Heart left ventricle (tissue), 16 donors: ENCODE results near the gene RAB26. TPM values are rescaled to one million over a fixed set of nuclear protein-coding genes. Genes with fewer than 3 reads are reported as not detected.

Experiments
- ATAC-seq, 4 donors: fragments of 200-7000 bp; cut with Tn5 transposase; one replicate each; pipeline ENCODE4 v1.9.1; 2020 to 2022; ENCODE audit warnings: moderate library complexity in 4 of 4, mild to moderate bottlenecking in 3 of 4, moderate number of reproducible peaks in 1 of 4
- DNase-seq, 5 donors: peaks; one replicate each; pipeline ENCODE4 v3.0.0-alpha.2; 2020
- H3K27ac ChIP-seq, 12 donors: fragments of 200-600 bp; sonication (generic) in 4 of 12; one replicate each; pipeline versions ENCODE4 v1.5.0 to v1.8.0; 2016 to 2022; ENCODE audit warnings: mild to moderate bottlenecking in 2 of 12
- H3K27me3 ChIP-seq, 9 donors: fragments of 200-600 bp; sonication (generic) in 2 of 9; one replicate each; pipeline versions ENCODE4 v1.5.1 to v1.8.0; 2016 to 2022; ENCODE audit warnings: mild to moderate bottlenecking in 3 of 9
- H3K36me3 ChIP-seq, 9 donors: fragments of 200-600 bp; sonication (generic) in 2 of 9; one replicate each; pipeline versions ENCODE4 v1.5.0 to v1.8.0; 2018 to 2022; ENCODE audit warnings: mild to moderate bottlenecking in 2 of 9
- H3K4me1 ChIP-seq, 12 donors: fragments of 200-600 bp; sonication (generic) in 4 of 12; one replicate each; pipeline versions ENCODE4 v1.5.0 to v1.8.0; 2016 to 2022; ENCODE audit warnings: mild to moderate bottlenecking in 3 of 12
- H3K4me3 ChIP-seq, 12 donors: fragments of 200-600 bp; sonication (generic) in 4 of 12; one replicate each; pipeline versions ENCODE4 v1.5.0 to v1.8.0; 2017 to 2022; ENCODE audit warnings: mild to moderate bottlenecking in 9 of 12, moderate library complexity in 4 of 12
- H3K9me3 ChIP-seq, 12 donors: fragments of 200-600 bp; sonication (generic) in 4 of 12; one replicate each; pipeline versions ENCODE4 v1.5.0 to v1.8.0; 2016 to 2022; ENCODE audit warnings: mild to moderate bottlenecking in 1 of 12
- POLR2A ChIP-seq, 2 donors: fragments of 450-650 bp; IDR thresholded peaks; one replicate each; pipeline ENCODE4 v1.6.1; 2017; ENCODE audit warnings: antibody characterized with exemption in 2 of 2, mild to moderate bottlenecking in 2 of 2, moderate library complexity in 2 of 2
- WGBS, 4 donors: extraction: QIAGEN DNeasy Blood & Tissue Kit in 2 of 4; methylation state at CpG; one replicate each; pipeline versions ENCODE4 v1.1.5 to v1.1.7; 2013 to 2018; 5-methylcytosine and 5-hydroxymethylcytosine counted together
- intact Hi-C, 10 donors: fragments of 100-400 bp; cut with DNase I; formaldehyde crosslinking; loops; one replicate each; pipeline versions ENCODE4 v1.11.1 to v1.14.2; 2022
- polyA plus RNA-seq, 2 donors: library from polyadenylated mRNA; stranded (reverse); fragments of 200-250 nt; gene quantifications; one replicate each; pipeline ENCODE4 v1.2.3, GENCODE V29; 2013
- total RNA-seq, 9 donors: library from RNA; depleted of rRNA in 2 of 9; stranded (reverse); fragments of >200 nt in 2 of 9; fragmentation: NEBNext Ultra II Directional in 3 of 9; extraction: Animal tissue kit (Norgen Biotek cat#: 25700) in 3 of 9; gene quantifications; one replicate each; pipeline versions ENCODE4 v1.1.0 to v1.2.4, GENCODE V29; 2016 to 2023
- TF ChIP-seq, protein P1 (sequence below), 12 donors: fragments of 200-600 bp; sonication (generic) in 4 of 12; IDR thresholded peaks; one replicate each; pipeline versions ENCODE4 v1.5.0 to v1.8.0; 2018 to 2022; ENCODE audit warnings: antibody characterized with exemption in 12 of 12, mild to moderate bottlenecking in 5 of 12
- donor health status: ischemic (EF 13 %, LVEDD 7.1; RV severe dilation, severe dysfunction).
- donor health status: healthy with polysubstance abuse.
- donor health status: DM: no; HTN: yes; CAD: no.
- donor health status: DM: no; HTN: no; CAD: no.
- donor health status: ischemic (EF 25% LVEDD 6.9; RV normal size, moderate dysfunction).
- donor health status: ischemic (EF 25% LVEDD 5.7; RV mildly dilated, moderate dysfunction).
- donor health status: healthy.
- donor health status: DM: yes; HTN: yes; CAD: no.
- donor health status: ischemic (EF 35%, LVEDD 5.7; RV mildly dilated, moderate dysfunction).
- donor health status: nonischemic (EF 11% LVEDD 7.7; RV severe dilation, severe dysfunction).
- donor health status: DM: yes; HTN: yes; CAD: no.
- donor health status: PGD.
- donor health status: ischemic (EF 29% LVEDD 5.4; RV normal size, mild dysfunction).
- donor health status: nonischemic (EF 23%, LVEDD 6.1; RV moderate dilation, normal function).

RAB26 gene
- total and polyA plus RNA-seq, 11 donors: 0.28 to 5.0 (median 0.75) TPM

DNA sequence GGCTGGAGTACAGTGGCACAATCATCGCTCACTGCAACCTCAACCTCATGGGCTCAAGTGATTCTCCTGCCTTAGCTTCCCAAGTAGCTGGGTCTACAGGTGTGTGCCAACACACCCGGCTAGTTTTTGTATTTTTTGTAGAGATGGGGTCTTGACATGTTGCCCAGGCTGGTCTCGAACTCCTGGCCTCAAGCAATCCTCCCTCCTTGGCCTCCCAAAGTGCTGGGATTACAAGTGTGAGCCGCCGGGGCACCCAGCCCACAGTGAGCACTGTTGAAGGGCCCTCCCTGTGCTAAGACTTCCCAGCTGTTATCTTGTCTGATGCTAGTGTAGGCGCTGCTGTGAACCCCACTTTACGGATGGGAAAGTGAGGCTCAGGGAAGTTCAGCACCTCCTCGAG is 40.0 kb downstream of the RAB26 start:
- H3K27me3 ChIP-seq: no peaks in the 10 kb centered on the region
- H3K27ac ChIP-seq: no peak overlapping the region
- H3K4me1 ChIP-seq: peaks cover 0 to 6% (median 0%) of the 10 kb centered on the region in 12 donors
- intact Hi-C loops: no loop called here
- 87 to 96% (median 94%) methylated on average over 5 to 8 of the region's 8 CpGs for WGBS, 4 donors
- H3K36me3 ChIP-seq: no peaks in the 10 kb centered on the region
- TF ChIP-seq, protein P1, sequence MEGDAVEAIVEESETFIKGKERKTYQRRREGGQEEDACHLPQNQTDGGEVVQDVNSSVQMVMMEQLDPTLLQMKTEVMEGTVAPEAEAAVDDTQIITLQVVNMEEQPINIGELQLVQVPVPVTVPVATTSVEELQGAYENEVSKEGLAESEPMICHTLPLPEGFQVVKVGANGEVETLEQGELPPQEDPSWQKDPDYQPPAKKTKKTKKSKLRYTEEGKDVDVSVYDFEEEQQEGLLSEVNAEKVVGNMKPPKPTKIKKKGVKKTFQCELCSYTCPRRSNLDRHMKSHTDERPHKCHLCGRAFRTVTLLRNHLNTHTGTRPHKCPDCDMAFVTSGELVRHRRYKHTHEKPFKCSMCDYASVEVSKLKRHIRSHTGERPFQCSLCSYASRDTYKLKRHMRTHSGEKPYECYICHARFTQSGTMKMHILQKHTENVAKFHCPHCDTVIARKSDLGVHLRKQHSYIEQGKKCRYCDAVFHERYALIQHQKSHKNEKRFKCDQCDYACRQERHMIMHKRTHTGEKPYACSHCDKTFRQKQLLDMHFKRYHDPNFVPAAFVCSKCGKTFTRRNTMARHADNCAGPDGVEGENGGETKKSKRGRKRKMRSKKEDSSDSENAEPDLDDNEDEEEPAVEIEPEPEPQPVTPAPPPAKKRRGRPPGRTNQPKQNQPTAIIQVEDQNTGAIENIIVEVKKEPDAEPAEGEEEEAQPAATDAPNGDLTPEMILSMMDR (IDR thresholded peaks at IDR 0.05): no peak
- no peak for TF ChIP-seq POLR2A (IDR thresholded peaks at IDR 0.05)
- DNase-seq (no peak), ATAC-seq (no peak)
- no peak overlapping the region for H3K4me3 ChIP-seq
- H3K9me3 ChIP-seq: no peaks in the 10 kb centered on the region

DNA sequence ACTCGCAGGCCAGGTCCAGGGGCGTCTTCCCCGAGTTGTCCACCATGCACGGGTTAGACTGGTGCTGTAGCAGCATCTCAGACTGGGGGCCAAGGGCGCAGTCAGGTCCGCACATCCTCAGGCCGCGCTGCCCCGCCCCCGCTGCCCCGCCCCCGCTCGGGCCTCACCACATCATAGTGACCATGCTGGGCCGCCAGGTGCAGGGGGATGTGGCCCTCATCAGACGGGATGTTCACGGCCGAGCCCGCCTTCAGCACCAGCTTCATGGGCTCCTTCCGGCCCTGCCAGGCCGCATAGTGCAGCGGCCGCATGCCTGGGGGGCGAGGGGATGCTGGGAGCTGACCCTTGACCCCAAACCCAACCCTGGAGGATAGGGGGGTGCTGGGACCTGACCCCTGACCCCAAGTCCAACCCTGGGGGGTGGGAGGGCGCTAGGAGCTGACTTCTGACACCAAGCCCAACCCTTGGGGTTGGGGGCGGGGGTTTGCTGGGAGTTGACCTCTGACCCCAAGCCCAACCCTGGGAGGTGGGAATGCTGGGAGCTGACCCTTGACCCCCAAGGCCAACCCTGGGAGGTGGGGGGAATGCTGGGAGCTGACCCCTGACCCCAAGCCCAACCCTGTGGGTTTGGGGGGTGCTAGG is 40.9 kb downstream of the RAB26 start:
- intact Hi-C loops: no loop called here
- ATAC-seq (no peak), DNase-seq (no peak)
- WGBS, 4 donors: 90 to 97% (median 92%) methylated on average over 14 to 25 of the region's 25 CpGs
- peaks cover 0 to 8% (median 0%) of the 10 kb centered on the region in 9 donors for H3K27me3 ChIP-seq
- H3K36me3 ChIP-seq: no peaks in the 10 kb centered on the region
- no peak for TF ChIP-seq POLR2A (IDR thresholded peaks at IDR 0.05)
- TF ChIP-seq, protein P1 (IDR thresholded peaks at IDR 0.05): no peak
- H3K4me1 ChIP-seq: peaks cover 0 to 6% (median 0%) of the 10 kb centered on the region in 12 donors
- no peak overlapping the region for H3K4me3 ChIP-seq
- H3K9me3 ChIP-seq: no peaks in the 10 kb centered on the region
- no peak overlapping the region for H3K27ac ChIP-seq

DNA sequence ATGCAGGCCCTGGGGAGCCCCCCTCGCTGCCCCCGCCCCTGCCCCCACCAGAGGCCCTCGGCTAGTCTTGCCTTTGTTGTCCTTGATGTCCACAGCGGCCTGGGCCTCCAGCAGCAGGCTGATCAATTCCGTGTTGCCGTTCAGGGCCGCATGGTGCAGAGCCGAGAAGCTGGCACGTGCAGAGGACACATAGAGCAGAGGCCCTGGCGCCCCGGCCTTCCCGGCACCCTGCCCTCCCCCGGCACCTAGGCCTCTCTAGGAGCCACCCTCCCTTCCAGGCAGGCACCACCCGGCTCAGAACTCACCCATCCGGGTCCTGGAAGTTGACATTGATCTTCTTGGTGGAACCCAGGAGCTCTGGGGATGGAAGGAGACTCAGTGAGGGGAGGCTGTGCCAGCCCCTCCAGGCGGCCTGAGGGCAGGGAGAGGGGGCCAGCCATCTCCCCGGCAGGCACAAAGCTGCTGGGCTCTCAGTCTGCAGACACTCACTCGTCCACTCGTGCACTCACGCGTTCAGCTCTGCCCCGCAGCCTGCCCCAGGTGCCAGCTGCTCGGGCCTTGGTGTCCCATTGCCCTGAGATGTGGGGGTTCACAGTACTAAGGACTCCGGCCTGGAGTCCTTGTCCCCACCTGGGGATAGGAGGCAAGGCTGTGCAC is 41.7 kb downstream of the RAB26 start:
- no peak for TF ChIP-seq POLR2A (IDR thresholded peaks at IDR 0.05)
- TF ChIP-seq, protein P1 (IDR thresholded peaks at IDR 0.05): no peak
- 86 to 96% (median 87%) methylated on average over 12 to 24 of the region's 24 CpGs for WGBS, 4 donors
- no peaks in the 10 kb centered on the region for H3K9me3 ChIP-seq
- H3K27me3 ChIP-seq: peaks cover 0 to 15% (median 7%) of the 10 kb centered on the region in 9 donors
- intact Hi-C loops: loop anchor here in 1 of 10 donors (10.0 kb wide), 1 partner anchor 305 kb away; no protein-coding TSS in a partner anchor
- no peak overlapping the region for H3K27ac ChIP-seq
- ATAC-seq (no peak), DNase-seq (no peak)
- no peak overlapping the region for H3K4me3 ChIP-seq
- H3K4me1 ChIP-seq: peaks cover 0 to 8% (median 0%) of the 10 kb centered on the region in 12 donors
- no peaks in the 10 kb centered on the region for H3K36me3 ChIP-seq

DNA sequence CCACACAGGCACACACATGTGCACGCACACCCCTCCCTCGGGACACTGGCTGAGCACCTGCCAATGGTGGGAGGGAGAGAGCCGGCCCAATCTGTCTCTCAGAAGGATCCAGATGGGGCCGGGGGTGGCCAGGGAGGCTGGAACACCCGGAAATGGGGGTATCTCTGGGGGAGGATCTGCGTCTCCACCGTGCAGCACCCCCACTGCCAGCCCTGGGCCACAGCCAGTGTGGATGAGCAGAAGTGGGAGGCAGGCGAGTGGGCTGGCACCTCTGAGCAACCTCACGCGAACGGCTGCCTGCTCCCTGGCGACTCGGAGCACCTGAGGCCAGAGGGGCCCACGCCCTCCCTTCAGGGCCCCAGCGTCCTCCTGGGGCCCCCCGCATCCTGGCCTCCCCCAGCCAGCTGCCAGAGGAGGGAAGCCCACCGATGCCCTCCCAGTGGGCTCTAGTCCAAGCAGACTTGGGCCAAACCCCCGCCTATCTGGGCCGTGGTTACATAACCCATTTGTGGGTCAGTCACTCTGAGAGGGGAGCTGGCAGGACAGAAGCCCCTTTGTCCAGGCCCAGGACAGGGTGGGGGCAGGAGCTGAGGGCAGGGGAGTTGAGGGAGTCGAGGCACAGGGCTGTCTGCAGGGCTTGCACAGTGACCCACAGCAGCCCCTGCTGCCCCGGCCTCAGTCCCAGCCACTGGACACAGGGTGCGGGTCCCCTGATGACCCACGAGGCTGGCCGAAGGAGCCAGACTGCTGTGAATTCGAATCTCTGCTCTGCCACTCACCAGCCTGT is 42.4 kb downstream of the RAB26 start:
- TF ChIP-seq, protein P1 (IDR thresholded peaks at IDR 0.05): no peak
- TF ChIP-seq POLR2A (IDR thresholded peaks at IDR 0.05): no peak
- H3K27me3 ChIP-seq: peaks cover 5 to 22% (median 14%) of the 10 kb centered on the region in 9 donors
- H3K4me1 ChIP-seq: peaks cover 0 to 16% (median 7%) of the 10 kb centered on the region in 12 donors
- ATAC-seq (peak in 1 of 4 donors; percentile 4), DNase-seq (no peak)
- intact Hi-C loops: loop anchor here in 1 of 10 donors (10.0 kb wide), 1 partner anchor 304 kb away; no protein-coding TSS in a partner anchor
- no peak overlapping the region for H3K27ac ChIP-seq
- no peaks in the 10 kb centered on the region for H3K36me3 ChIP-seq
- no peak overlapping the region for H3K4me3 ChIP-seq
- no peaks in the 10 kb centered on the region for H3K9me3 ChIP-seq
- WGBS, 4 donors: 70 to 76% (median 75%) methylated on average over 17 to 25 of the region's 25 CpGs
